Measurements from ENCODE around the gene CPNE7.

CPNE7 gene

DNA sequence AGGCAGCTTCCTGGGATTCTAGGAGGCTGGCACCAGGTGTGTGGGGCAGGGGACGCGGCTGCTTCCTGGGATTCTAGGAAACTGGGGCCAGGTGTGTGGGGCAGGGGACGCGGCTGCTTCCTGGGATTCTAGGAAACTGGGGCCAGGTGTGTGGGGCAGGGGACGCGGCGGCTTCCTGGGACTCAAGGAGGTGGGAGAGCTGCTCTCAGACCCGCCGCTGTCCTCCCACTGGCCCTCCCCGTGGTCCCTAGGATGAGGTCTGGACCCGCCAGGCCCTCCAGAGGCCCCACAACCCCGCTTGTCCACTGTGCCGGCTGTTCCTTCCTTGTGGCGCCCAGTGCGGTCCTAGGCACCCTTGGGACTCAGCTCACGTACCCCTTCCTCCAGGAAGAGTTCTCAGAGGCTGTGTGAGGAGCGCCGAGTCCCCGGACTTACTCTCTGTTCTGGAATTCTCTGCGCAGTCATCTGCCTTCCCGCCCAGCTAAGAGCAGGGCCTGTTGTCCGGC is 38.4 kb downstream of the CPNE7 start:
- no peaks in the 10 kb centered on the region for H3K9me3 ChIP-seq (ENCODE audit: insufficient read depth, low read depth, low read length)
- no peak overlapping the region for H3K4me2 ChIP-seq (ENCODE audit: low read depth, low read length, poor library complexity, severe bottlenecking)
- H3K36me3 ChIP-seq (ENCODE audit: insufficient read depth, low read length), result no peaks in the 10 kb centered on the region
- peak overlapping the region; percentile 43 for H3K9ac ChIP-seq (ENCODE audit: low read depth, low read length, poor library complexity, severe bottlenecking)
- TF ChIP-seq CTCF (conservative IDR thresholded peaks at IDR 0.05; ENCODE audit: low read length) (no peak), EZH2phosphoT487 (IDR thresholded peaks at IDR 0.05; ENCODE audit: borderline replicate concordance) (no peak)
- no peaks in the 10 kb centered on the region for H3K27me3 ChIP-seq (ENCODE audit: insufficient read depth, low read length, poor library complexity, severe bottlenecking)
- H3K4me3 ChIP-seq (ENCODE audit: low read length, poor library complexity, severe bottlenecking), result no peak overlapping the region
- H2AFZ ChIP-seq (ENCODE audit: low read length), result no peak overlapping the region
- H4K20me1 ChIP-seq (ENCODE audit: insufficient read depth, low read length, poor library complexity, severe bottlenecking), result no peaks in the 10 kb centered on the region
- no peaks in the 10 kb centered on the region for H3K79me2 ChIP-seq (ENCODE audit: insufficient read depth, low read length)
- H3F3A ChIP-seq (ENCODE audit: low read depth), result no peaks in the 10 kb centered on the region
- peaks cover 16% of the 10 kb centered on the region for H3K4me1 ChIP-seq (ENCODE audit: insufficient read depth, low read length, poor library complexity, severe bottlenecking)
- no peaks in the 10 kb centered on the region for H3K9me2 ChIP-seq (replicated peaks; ENCODE audit: low read depth, low read length)

GRCh38 chr16:89615176-89615575 is 39.6 kb downstream of the CPNE7 start:
- no peak for TF ChIP-seq CTCF (conservative IDR thresholded peaks at IDR 0.05; ENCODE audit: low read length)
- no peak for TF ChIP-seq EZH2phosphoT487 (IDR thresholded peaks at IDR 0.05; ENCODE audit: borderline replicate concordance)
- Histone ChIP-seq H3K4me1 (ENCODE audit: insufficient read depth, low read length, poor library complexity, severe bottlenecking) (peaks cover 16% of the 10 kb centered on the region), H3K4me2 (ENCODE audit: low read depth, low read length, poor library complexity, severe bottlenecking) (no peak overlapping the region), H3K36me3 (ENCODE audit: insufficient read depth, low read length) (no peaks in the 10 kb centered on the region), H2AFZ (ENCODE audit: low read length) (no peak overlapping the region), H3K9ac (ENCODE audit: low read depth, low read length, poor library complexity, severe bottlenecking) (no peak overlapping the region), H3F3A (ENCODE audit: low read depth) (no peaks in the 10 kb centered on the region), H3K9me3 (ENCODE audit: insufficient read depth, low read depth, low read length) (no peaks in the 10 kb centered on the region), H4K20me1 (ENCODE audit: insufficient read depth, low read length, poor library complexity, severe bottlenecking) (no peaks in the 10 kb centered on the region), H3K79me2 (ENCODE audit: insufficient read depth, low read length) (no peaks in the 10 kb centered on the region), H3K4me3 (ENCODE audit: low read length, poor library complexity, severe bottlenecking) (no peak overlapping the region), H3K9me2 (replicated peaks; ENCODE audit: low read depth, low read length) (no peaks in the 10 kb centered on the region), H3K27me3 (ENCODE audit: insufficient read depth, low read length, poor library complexity, severe bottlenecking) (no peaks in the 10 kb centered on the region)

GRCh38 chr16:89615596-89616090 is 40.1 kb downstream of the CPNE7 start:
- no peaks in the 10 kb centered on the region for H3K79me2 ChIP-seq (ENCODE audit: insufficient read depth, low read length)
- no peak overlapping the region for H3K4me3 ChIP-seq (ENCODE audit: low read length, poor library complexity, severe bottlenecking)
- no peaks in the 10 kb centered on the region for H3K9me3 ChIP-seq (ENCODE audit: insufficient read depth, low read depth, low read length)
- no peaks in the 10 kb centered on the region for H3K27me3 ChIP-seq (ENCODE audit: insufficient read depth, low read length, poor library complexity, severe bottlenecking)
- no peak overlapping the region for H2AFZ ChIP-seq (ENCODE audit: low read length)
- no peaks in the 10 kb centered on the region for H3K36me3 ChIP-seq (ENCODE audit: insufficient read depth, low read length)
- H4K20me1 ChIP-seq (ENCODE audit: insufficient read depth, low read length, poor library complexity, severe bottlenecking), result no peaks in the 10 kb centered on the region
- peaks cover 16% of the 10 kb centered on the region for H3K4me1 ChIP-seq (ENCODE audit: insufficient read depth, low read length, poor library complexity, severe bottlenecking)
- H3F3A ChIP-seq (ENCODE audit: low read depth), result no peaks in the 10 kb centered on the region
- TF ChIP-seq CTCF (conservative IDR thresholded peaks at IDR 0.05; ENCODE audit: low read length) (peak; percentile 42), EZH2phosphoT487 (IDR thresholded peaks at IDR 0.05; ENCODE audit: borderline replicate concordance) (no peak)
- H3K4me2 ChIP-seq (ENCODE audit: low read depth, low read length, poor library complexity, severe bottlenecking), result no peak overlapping the region
- H3K9ac ChIP-seq (ENCODE audit: low read depth, low read length, poor library complexity, severe bottlenecking), result no peak overlapping the region
- no peaks in the 10 kb centered on the region for H3K9me2 ChIP-seq (replicated peaks; ENCODE audit: low read depth, low read length)
